DOHH2 (cell line): ENCODE measurements around the gene TULP1.

Source experiments
- H3F3A ChIP-seq: fragments of 200-600 bp; sonication (generic), shearing (Covaris generic); 2 replicates; pipeline ENCODE4 v1.6.0; 2016; ENCODE audit warnings: antibody characterized with exemption, mild to moderate bottlenecking; ENCODE audit not compliant: control insufficient read depth, insufficient read depth
- H3K27ac ChIP-seq: fragments of 200-600 bp; sonication (generic); 2 replicates; pipeline ENCODE4 v1.5.1; 2014; ENCODE audit warnings: low read depth, mild to moderate bottlenecking, low read length, moderate library complexity
- H3K27me3 ChIP-seq: fragments of 200-600 bp; sonication (generic); 2 replicates; pipeline ENCODE4 v1.6.1; 2014; ENCODE audit warnings: mild to moderate bottlenecking, low read length, mixed read lengths; ENCODE audit not compliant: control insufficient read depth
- H3K36me3 ChIP-seq: fragments of 200-600 bp; sonication (generic); 2 replicates; pipeline ENCODE4 v1.6.1; 2014; ENCODE audit warnings: mild to moderate bottlenecking, low read length, moderate library complexity, mixed read lengths; ENCODE audit not compliant: control insufficient read depth
- H3K4me1 ChIP-seq: fragments of 200-600 bp; sonication (generic); 2 replicates; pipeline ENCODE4 v1.6.1; 2014; ENCODE audit warnings: mild to moderate bottlenecking, low read length, mixed read lengths; ENCODE audit not compliant: control insufficient read depth
- H3K4me2 ChIP-seq: fragments of 200-600 bp; sonication (generic); 2 replicates; pipeline ENCODE4 v1.6.0; 2014; ENCODE audit warnings: mild to moderate bottlenecking, low read length, moderate library complexity
- H3K4me3 ChIP-seq: fragments of 200-600 bp; sonication (generic); 2 replicates; pipeline ENCODE4 v1.5.1; 2014; ENCODE audit warnings: mild to moderate bottlenecking, low read length, mixed read lengths
- H3K79me2 ChIP-seq: fragments of 200-600 bp; sonication (generic); 2 replicates; pipeline ENCODE4 v1.6.1; 2014; ENCODE audit warnings: mild to moderate bottlenecking, low read length, mixed read lengths; ENCODE audit not compliant: control insufficient read depth
- H3K9me2 ChIP-seq: fragments of 200-600 bp; sonication (generic); replicated peaks from 2 replicates; pipeline ENCODE4 v1.6.1; 2014; ENCODE audit warnings: mild to moderate bottlenecking, low read length, mixed read lengths; ENCODE audit not compliant: control insufficient read depth
- H3K9me3 ChIP-seq: fragments of 200-600 bp; sonication (generic); 2 replicates; pipeline ENCODE4 v1.6.1; 2014; ENCODE audit warnings: antibody characterized with exemption, low read length, mixed read lengths; ENCODE audit not compliant: control insufficient read depth, insufficient read depth
- H4K20me1 ChIP-seq: fragments of 200-600 bp; sonication (generic); 2 replicates; pipeline ENCODE4 v1.6.0; 2014; ENCODE audit warnings: low read depth, mild to moderate bottlenecking, antibody characterized with exemption, low read length, moderate library complexity; ENCODE audit not compliant: control insufficient read depth, insufficient read depth
- CTCF ChIP-seq: fragments of 200-600 bp; sonication (generic); IDR thresholded peaks from one replicate; pipeline ENCODE4 v1.5.1; 2014; ENCODE audit warnings: antibody characterized with exemption, mild to moderate bottlenecking, low read depth, low read length; ENCODE audit not compliant: poor library complexity, severe bottlenecking
- EZH2phosphoT487 ChIP-seq: fragments of 200-600 bp; sonication (generic); IDR thresholded peaks from 2 replicates; pipeline ENCODE4 v1.6.1; 2017; ENCODE audit warnings: borderline replicate concordance, mild to moderate bottlenecking, antibody characterized with exemption, low read length, moderate library complexity, mixed read lengths

Gene TULP1

DNA sequence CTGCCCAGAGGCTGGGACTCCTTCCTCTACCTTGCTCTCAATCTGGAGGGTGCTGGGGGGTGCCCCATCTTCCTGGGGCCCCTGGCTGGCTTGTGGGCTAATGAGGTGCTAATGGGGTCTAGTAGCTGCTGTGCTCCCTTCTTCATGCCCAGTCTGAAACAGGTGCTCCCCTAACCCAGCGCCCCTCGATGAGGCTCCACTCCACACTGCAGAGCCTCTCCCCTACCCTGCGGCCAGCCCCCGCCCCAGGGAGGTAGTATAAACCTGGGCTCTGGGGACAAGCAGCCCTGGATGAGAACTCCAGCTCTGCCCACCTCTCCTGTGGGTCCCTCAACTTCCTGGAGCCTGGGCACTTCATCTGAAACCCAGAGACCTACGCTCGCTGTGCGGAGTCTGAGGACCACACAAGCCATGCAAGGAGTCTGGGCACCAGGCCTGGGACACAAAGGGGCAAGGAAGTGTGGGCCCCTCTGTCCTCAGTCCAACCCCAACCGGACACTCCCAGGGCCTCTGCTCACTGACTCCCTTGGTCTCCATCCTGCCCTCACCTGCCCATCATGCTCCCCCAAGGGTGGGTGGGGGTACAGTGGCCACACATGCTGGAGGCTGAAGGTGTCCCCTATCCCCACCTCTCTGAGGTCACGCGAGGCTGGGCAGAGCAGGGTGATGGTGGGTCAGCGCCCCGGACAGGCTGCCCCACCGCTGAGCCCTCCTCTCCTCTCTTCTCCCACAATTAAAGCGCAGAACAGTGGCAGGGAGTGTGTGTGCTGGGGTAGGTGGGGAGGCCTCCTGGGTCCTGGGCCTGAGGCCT is 38.4 kb downstream of the TULP1 start:
- Histone ChIP-seq H3K4me1 (peaks cover 28% of the 10 kb centered on the region), H3K9me2 (no peaks in the 10 kb centered on the region), H3K4me2 (no peak overlapping the region), H3K79me2 (peaks cover 19% of the 10 kb centered on the region), H3K27ac (no peak overlapping the region), H3K36me3 (peaks cover 41% of the 10 kb centered on the region), H3K4me3 (no peak overlapping the region), H3K27me3 (peaks cover 2% of the 10 kb centered on the region; the same call in 1 of the 2 replicates), H3K9me3 (no peaks in the 10 kb centered on the region), H4K20me1 (peaks cover 20% of the 10 kb centered on the region; the same call in 1 of the 2 replicates), H3F3A (peaks cover 66% of the 10 kb centered on the region)
- TF ChIP-seq CTCF, result no peak
- no peak for TF ChIP-seq EZH2phosphoT487

DNA sequence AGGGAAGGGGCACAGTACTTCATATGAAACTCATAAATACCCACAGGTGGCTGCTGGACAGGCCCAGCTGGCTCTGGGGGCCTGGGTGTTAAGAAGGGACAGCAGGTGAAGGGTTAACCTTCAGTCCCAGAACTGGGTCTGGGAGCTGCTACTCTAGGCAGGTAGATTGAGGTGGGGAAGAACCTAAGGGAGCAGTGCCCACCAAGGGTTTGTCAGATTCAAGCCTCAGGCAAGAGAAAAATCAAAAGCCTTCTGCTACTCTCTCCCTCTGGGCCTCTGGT is 38.9 kb downstream of the TULP1 start:
- H3K36me3 ChIP-seq, result peaks cover 46% of the 10 kb centered on the region
- peaks cover 71% of the 10 kb centered on the region for H3F3A ChIP-seq
- peaks cover 25% of the 10 kb centered on the region; the same call in 1 of the 2 replicates for H4K20me1 ChIP-seq
- no peaks in the 10 kb centered on the region for H3K9me2 ChIP-seq
- peaks cover 24% of the 10 kb centered on the region for H3K79me2 ChIP-seq
- no peaks in the 10 kb centered on the region for H3K27me3 ChIP-seq
- no peak overlapping the region for H3K4me3 ChIP-seq
- H3K4me1 ChIP-seq, result peaks cover 28% of the 10 kb centered on the region
- no peaks in the 10 kb centered on the region for H3K9me3 ChIP-seq
- no peak overlapping the region for H3K4me2 ChIP-seq
- no peak for TF ChIP-seq CTCF
- TF ChIP-seq EZH2phosphoT487, result no peak
- H3K27ac ChIP-seq, result no peak overlapping the region

DNA sequence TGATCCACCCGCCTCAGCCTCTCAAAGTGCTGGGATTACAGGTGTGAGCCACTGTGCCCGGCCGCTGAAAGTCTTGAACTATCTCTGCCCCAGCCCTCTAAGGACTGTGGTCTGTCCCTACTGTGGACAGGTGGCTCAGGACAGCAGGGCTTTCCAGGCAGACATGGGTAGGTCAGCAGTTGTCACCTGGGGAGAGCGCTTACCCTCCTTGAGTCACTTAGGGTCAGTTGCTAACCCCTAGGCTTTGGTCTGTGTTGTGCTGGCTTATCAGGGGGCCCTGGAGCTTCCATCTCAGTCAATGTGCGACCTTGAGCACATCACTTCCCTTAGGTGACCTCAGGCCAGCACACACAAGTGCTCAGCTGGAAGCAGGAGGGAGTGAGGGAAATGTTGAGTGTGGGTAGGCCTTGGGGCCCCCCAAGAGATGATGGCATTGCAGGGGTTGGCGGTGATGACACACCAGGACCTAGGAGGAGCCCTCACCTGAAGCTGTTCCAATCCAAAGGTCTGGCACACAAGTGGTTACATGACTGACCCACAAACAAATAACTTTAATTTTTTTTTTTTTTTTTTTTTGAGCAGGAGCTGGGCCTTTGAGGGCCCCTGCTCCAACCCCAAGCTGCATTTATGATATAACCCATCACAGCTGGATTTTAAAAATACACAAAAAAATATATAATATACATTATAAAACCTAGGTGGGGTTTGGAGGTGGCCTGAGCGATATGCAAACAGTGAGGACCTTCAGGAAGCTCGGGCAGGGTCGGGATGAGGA is 39.4 kb downstream of the TULP1 start:
- no peaks in the 10 kb centered on the region for H3K9me2 ChIP-seq
- TF ChIP-seq CTCF (no peak), EZH2phosphoT487 (no peak)
- peaks cover 25% of the 10 kb centered on the region; the same call in 1 of the 2 replicates for H4K20me1 ChIP-seq
- H3K4me1 ChIP-seq, result peaks cover 28% of the 10 kb centered on the region
- peaks cover 76% of the 10 kb centered on the region for H3F3A ChIP-seq
- no peaks in the 10 kb centered on the region for H3K9me3 ChIP-seq
- no peak overlapping the region; the same call in 1 of the 2 replicates for H3K27ac ChIP-seq
- H3K79me2 ChIP-seq, result peaks cover 30% of the 10 kb centered on the region
- no peak overlapping the region for H3K4me3 ChIP-seq
- peak overlapping the region; percentile 10; the same call in 1 of the 2 replicates for H3K4me2 ChIP-seq
- H3K36me3 ChIP-seq, result peaks cover 51% of the 10 kb centered on the region
- H3K27me3 ChIP-seq, result no peaks in the 10 kb centered on the region
